ENCODE measurements around the gene ITGA8.

- TF ChIP-seq CTCF (IDR thresholded peaks at IDR 0.05) (no peak), POLR2A (IDR thresholded peaks at IDR 0.05) (no peak)
Observed at GRCh38 chr10:15705298-15705697, 14.4 kb downstream of the ITGA8 start.
